Spleen (tissue), 7 donors: Measurements from ENCODE around the gene KLF3.

Experiments used
- POLR2AphosphoS5 ChIP-seq, 3 donors: sonication (generic); formaldehyde crosslinking; IDR thresholded peaks; one replicate each; pipeline ENCODE4 v1.5.1; 2017; ENCODE audit warnings: antibody characterized with exemption in 3 of 3
- TF ChIP-seq, protein P1 (sequence below), 11 experiments: fragments of 200-600 bp in 7 of 11; fragments of 450-650 bp in 4 of 11; sonication (generic) in 4 of 11; IDR thresholded peaks in 8 of 11; conservative IDR thresholded peaks in 3 of 11; 1 replicate in 7 of 11; 2 replicates in 4 of 11; pipeline versions ENCODE4 v1.4.0 to v1.8.0; 2016 to 2021; ENCODE audit warnings: antibody characterized with exemption in 11 of 11, inconsistent platforms in 4 of 11, mild to moderate bottlenecking in 1 of 11
- donor health status: DM: no; HTN: no; CAD: no; lungs with moderate emphysema.
- donor health status: DM: no; HTN: no; CAD: no.
- donor health status: DM: no; HTN: no; CAD: no.

DNA sequence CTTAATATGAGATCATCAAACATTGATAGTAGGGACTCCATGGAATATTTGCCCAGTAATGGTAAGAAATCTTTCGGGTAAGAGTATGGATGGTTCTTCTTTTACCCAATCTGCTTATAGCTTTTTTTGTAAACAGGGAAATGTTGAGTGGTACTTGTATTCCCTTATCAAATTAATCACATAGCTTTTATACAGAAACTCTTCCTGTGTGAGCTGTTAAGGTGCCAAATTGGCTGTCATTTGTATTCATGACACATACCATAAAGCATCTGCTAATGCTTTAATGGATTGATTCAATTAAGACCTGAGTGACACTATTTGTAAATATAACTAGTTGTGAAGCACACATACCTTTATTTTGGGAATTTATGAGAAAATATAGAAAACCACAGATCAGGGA lies 34.2 kb downstream of the KLF3 start:
- TF ChIP-seq, protein P1, sequence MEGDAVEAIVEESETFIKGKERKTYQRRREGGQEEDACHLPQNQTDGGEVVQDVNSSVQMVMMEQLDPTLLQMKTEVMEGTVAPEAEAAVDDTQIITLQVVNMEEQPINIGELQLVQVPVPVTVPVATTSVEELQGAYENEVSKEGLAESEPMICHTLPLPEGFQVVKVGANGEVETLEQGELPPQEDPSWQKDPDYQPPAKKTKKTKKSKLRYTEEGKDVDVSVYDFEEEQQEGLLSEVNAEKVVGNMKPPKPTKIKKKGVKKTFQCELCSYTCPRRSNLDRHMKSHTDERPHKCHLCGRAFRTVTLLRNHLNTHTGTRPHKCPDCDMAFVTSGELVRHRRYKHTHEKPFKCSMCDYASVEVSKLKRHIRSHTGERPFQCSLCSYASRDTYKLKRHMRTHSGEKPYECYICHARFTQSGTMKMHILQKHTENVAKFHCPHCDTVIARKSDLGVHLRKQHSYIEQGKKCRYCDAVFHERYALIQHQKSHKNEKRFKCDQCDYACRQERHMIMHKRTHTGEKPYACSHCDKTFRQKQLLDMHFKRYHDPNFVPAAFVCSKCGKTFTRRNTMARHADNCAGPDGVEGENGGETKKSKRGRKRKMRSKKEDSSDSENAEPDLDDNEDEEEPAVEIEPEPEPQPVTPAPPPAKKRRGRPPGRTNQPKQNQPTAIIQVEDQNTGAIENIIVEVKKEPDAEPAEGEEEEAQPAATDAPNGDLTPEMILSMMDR (IDR thresholded peaks at IDR 0.05 in 8 of 11, conservative IDR thresholded peaks at IDR 0.05 in 3 of 11) = no peak
- TF ChIP-seq POLR2AphosphoS5 (IDR thresholded peaks at IDR 0.05) = no peak
